ENCODE measurements around the gene DBP.

GRCh38 chr19:48634424-48635262, 2.5 kb downstream of the DBP start:
- TF ChIP-seq EZH2phosphoT487 (IDR thresholded peaks at IDR 0.05; ENCODE audit: insufficient read depth, low read depth) = no peak
- TF ChIP-seq EZH2 (IDR thresholded peaks at IDR 0.05; ENCODE audit: insufficient read depth, poor library complexity, severe bottlenecking) = no peak

Data from GM23248 (cell line).